HCT116 (cell line): ENCODE measurements around the gene SPNS1. TPM values are rescaled to one million over a fixed set of nuclear protein-coding genes. Genes with fewer than 3 reads are reported as not detected.

Experiments
- ATAC-seq: fragments of 200-7000 bp; cut with Tn5 transposase; 2 replicates; pipeline ENCODE4 v1.9.1; 2020; ENCODE audit warnings: mild to moderate bottlenecking, moderate library complexity
- BruUV-seq: library from RNA; stranded (reverse); fragments of 400-500 nt; replicated peaks from 2 replicates; lab custom pipeline; 2021; lab: Mats Ljungman, UMichigan
- CTCF ChIA-PET: fragments of 300-600 bp; sonication (Branson Sonifier 250); formaldehyde crosslinking; loops from one replicate; lab custom pipeline; 2021; ENCODE audit warnings: antibody characterized with exemption; lab: Charles Lee
- POLR2A ChIA-PET: fragments of 300-600, 350-600 bp; sonication (Branson Sonifier 250); formaldehyde crosslinking; loops from one replicate; lab custom pipeline; 2021; ENCODE audit warnings: antibody characterized with exemption; lab: Charles Lee
- RAD21 ChIA-PET, 2 experiments: fragments of 300-600 bp; sonication (Branson Sonifier 250); formaldehyde crosslinking; loops; one replicate each; lab custom pipeline; 2023; ENCODE audit warnings: low total read pairs in 2 of 2; ENCODE audit not compliant: uncharacterized antibody in 2 of 2, unreplicated experiment in 2 of 2, low non-redundant PET in 1 of 2; lab: Charles Lee
- DNase-seq: peaks from one replicate; pipeline ENCODE4 v3.0.0-alpha.2; 2010; ENCODE audit warnings: low read depth, low spot score
- H2AFZ ChIP-seq: fragments of 200-600 bp; shearing (Covaris generic), sonication (generic); 2 replicates; pipeline ENCODE4 v1.6.1; 2017; ENCODE audit warnings: low read depth, mixed run types, mixed read lengths, antibody characterized with exemption, low read length; ENCODE audit not compliant: poor library complexity, severe bottlenecking
- H3K27ac ChIP-seq: 2 replicates; pipeline ENCODE4 v1.5.1; 2012; ENCODE audit warnings: low read depth, low read length
- H3K27me3 ChIP-seq: fragments of 200-600 bp; sonication (generic); 2 replicates; pipeline ENCODE4 v1.6.1; 2016; ENCODE audit warnings: mixed run types, low read length, mixed read lengths; ENCODE audit not compliant: insufficient read depth
- H3K36me3 ChIP-seq, 2 experiments: fragments of 200-500 bp in 1 of 2; fragments of 200-600 bp in 1 of 2; sonication (Bioruptor generic) in 1 of 2; sonication (generic) in 1 of 2; 2 replicates each; pipeline versions ENCODE4 v1.5.1 to v1.6.1; 2014 to 2016; ENCODE audit warnings: low read length in 2 of 2, inconsistent platforms in 1 of 2, mixed read lengths in 1 of 2, mixed run types in 1 of 2; ENCODE audit not compliant: insufficient read depth in 2 of 2, control insufficient read depth in 1 of 2
- H3K4me1 ChIP-seq, 2 experiments: fragments of 200-600 bp in 1 of 2; sonication (generic) in 1 of 2; 2 replicates each; pipeline versions ENCODE4 v1.5.1 to v1.6.1; 2012 to 2017; ENCODE audit warnings: low read length in 2 of 2, inconsistent platforms in 1 of 2, mild to moderate bottlenecking in 1 of 2, mixed read lengths in 1 of 2, mixed run types in 1 of 2, moderate library complexity in 1 of 2; ENCODE audit not compliant: insufficient read depth in 2 of 2, control insufficient read depth in 1 of 2
- H3K4me2 ChIP-seq: fragments of 200-600 bp; sonication (generic); 2 replicates; pipeline ENCODE4 v1.6.1; 2017; ENCODE audit warnings: mixed run types, low read length, mixed read lengths
- H3K4me3 ChIP-seq, 2 experiments: fragments of 200-600 bp in 1 of 2; sonication (generic) in 1 of 2; replicated peaks in 1 of 2; 2 replicates each; pipeline ENCODE4 v1.5.1; 2011 to 2016; ENCODE audit warnings: low read length in 2 of 2, control low read depth in 1 of 2, low read depth in 1 of 2, mild to moderate bottlenecking in 1 of 2, mixed read lengths in 1 of 2, mixed run types in 1 of 2
- H3K79me2 ChIP-seq: fragments of 200-600 bp; sonication (generic); 2 replicates; pipeline ENCODE4 v1.6.1; 2017; ENCODE audit warnings: mild to moderate bottlenecking, mixed run types, low read length, moderate library complexity, mixed read lengths; ENCODE audit not compliant: insufficient read depth
- H3K9ac ChIP-seq: fragments of 200-600 bp; sonication (generic); 2 replicates; pipeline ENCODE4 v1.6.1; 2016; ENCODE audit warnings: low read length, mixed read lengths
- H3K9me2 ChIP-seq: fragments of 200-600 bp; sonication (generic), shearing (Covaris generic); 2 replicates; pipeline ENCODE4 v1.6.1; 2017; ENCODE audit warnings: mixed run types, mild to moderate bottlenecking, moderate library complexity; ENCODE audit not compliant: insufficient read depth
- H3K9me3 ChIP-seq, 2 experiments: fragments of 200-500 bp in 1 of 2; fragments of 200-600 bp in 1 of 2; sonication (Bioruptor generic) in 1 of 2; sonication (generic) in 1 of 2; 2 replicates each; pipeline ENCODE4 v1.6.1; 2014 to 2017; ENCODE audit warnings: low read length in 2 of 2, mixed read lengths in 2 of 2, inconsistent platforms in 1 of 2, low read depth in 1 of 2, mild to moderate bottlenecking in 1 of 2, mixed run types in 1 of 2, moderate library complexity in 1 of 2; ENCODE audit not compliant: control insufficient read depth in 1 of 2, insufficient read depth in 1 of 2
- H4K20me1 ChIP-seq: fragments of 200-600 bp; sonication (generic), shearing (Covaris generic); 2 replicates; pipeline ENCODE4 v1.6.1; 2017; ENCODE audit warnings: mixed run types, mild to moderate bottlenecking, moderate library complexity; ENCODE audit not compliant: insufficient read depth
- CBX3 ChIP-seq: IDR thresholded peaks from 2 replicates; pipeline ENCODE4 v1.6.1; 2012; ENCODE audit warnings: low read depth
- CTCF ChIP-seq, 3 experiments: fragments of 200-600 bp in 1 of 3; sonication (generic) in 1 of 3; IDR thresholded peaks in 2 of 3; conservative IDR thresholded peaks in 1 of 3; 2 replicates each; pipeline ENCODE4 v1.5.1; 2012 to 2017; ENCODE audit warnings: low read depth in 2 of 3, low read length in 2 of 3, antibody characterized with exemption in 1 of 3, borderline replicate concordance in 1 of 3, control low read depth in 1 of 3, mild to moderate bottlenecking in 1 of 3, mixed read lengths in 1 of 3, mixed run types in 1 of 3, moderate library complexity in 1 of 3; ENCODE audit not compliant: insufficient read depth in 1 of 3
- EGR1 ChIP-seq: IDR thresholded peaks from 2 replicates; pipeline ENCODE4 v1.6.1; 2012; ENCODE audit warnings: low read depth
- ELF1 ChIP-seq: IDR thresholded peaks from 2 replicates; pipeline ENCODE4 v1.6.1; 2012; ENCODE audit warnings: low read depth, borderline replicate concordance
- EZH2 ChIP-seq: fragments of 200-600 bp; sonication (generic); IDR thresholded peaks from 2 replicates; pipeline ENCODE4 v1.6.1; 2017; ENCODE audit warnings: antibody characterized with exemption, mixed run types
- EZH2phosphoT487 ChIP-seq: fragments of 200-600 bp; IDR thresholded peaks from 2 replicates; pipeline ENCODE4 v1.6.1; 2018; ENCODE audit warnings: antibody characterized with exemption, borderline replicate concordance
- POLR2A ChIP-seq: IDR thresholded peaks from 2 replicates; pipeline ENCODE4 v1.7.0; 2011; ENCODE audit warnings: borderline replicate concordance; ENCODE audit not compliant: insufficient read depth, insufficient read length; ENCODE audit errors: extremely low read depth
- POLR2AphosphoS5 ChIP-seq: IDR thresholded peaks from 2 replicates; pipeline ENCODE4 v1.6.1; 2011; ENCODE audit warnings: mild to moderate bottlenecking, low read depth, low read length, moderate library complexity
- RAD21 ChIP-seq: IDR thresholded peaks from 2 replicates; pipeline ENCODE4 v1.6.1; 2012; ENCODE audit warnings: low read depth, mild to moderate bottlenecking
- SP1 ChIP-seq: IDR thresholded peaks from 2 replicates; pipeline ENCODE4 v1.6.1; 2012; ENCODE audit warnings: low read depth
- SRF ChIP-seq: IDR thresholded peaks from 2 replicates; pipeline ENCODE4 v1.6.1; 2012; ENCODE audit warnings: low read depth
- YY1 ChIP-seq: IDR thresholded peaks from 2 replicates; pipeline ENCODE4 v1.6.1; 2011; ENCODE audit warnings: low read length, low read depth, moderate library complexity, mild to moderate bottlenecking; ENCODE audit not compliant: insufficient replicate concordance; ENCODE audit errors: extremely low read depth
- ZBTB33 ChIP-seq: IDR thresholded peaks from 2 replicates; pipeline ENCODE4 v1.6.1; 2011; ENCODE audit warnings: mild to moderate bottlenecking, low read length, moderate library complexity; ENCODE audit not compliant: insufficient replicate concordance; ENCODE audit errors: extremely low read depth
- ZNF274 ChIP-seq: fragments of 200-500 bp; sonication (Bioruptor generic); IDR thresholded peaks from 2 replicates; pipeline ENCODE4 v1.6.1; 2014; ENCODE audit warnings: mild to moderate bottlenecking, low read depth, low read length, inconsistent platforms
- intact Hi-C: fragments of 100-400 bp; cut with micrococcal nuclease; formaldehyde crosslinking; loops from 2 replicates; pipeline ENCODE4 v1.10.0; 2022
- total RNA-seq: library from RNA; stranded (reverse); gene quantifications from one replicate; pipeline ENCODE4 v1.2.1, GENCODE V29; 2021; ENCODE audit not compliant: unreplicated experiment

SPNS1 gene
- total RNA-seq, 1 experiment from 2014 or later: 32.3 TPM

- Histone ChIP-seq H3K9ac (no peak overlapping the region), H3K27ac (no peak overlapping the region), H4K20me1 (no peaks in the 10 kb centered on the region), H3K27me3 (no peaks in the 10 kb centered on the region), H3K4me2 (no peak overlapping the region), H3K9me2 (no peaks in the 10 kb centered on the region), H3K9me3 (no peaks in the 10 kb centered on the region), H3K4me1 (no peaks in the 10 kb centered on the region), H3K36me3 (no peaks in the 10 kb centered on the region), H2AFZ (no peak overlapping the region), H3K79me2 (no peaks in the 10 kb centered on the region), H3K4me3 (no peak overlapping the region)
- ChIA-PET RAD21 (no interaction called here), CTCF (no interaction called here), POLR2A (no interaction called here)
- TF ChIP-seq CTCF (IDR thresholded peaks at IDR 0.05 in 2 of 3, conservative IDR thresholded peaks at IDR 0.05 in 1 of 3; ENCODE audit: borderline replicate concordance in 1 of 3, insufficient read depth in 1 of 3, low read depth in 2 of 3, low read length in 2 of 3) (no peak), EZH2 (no peak), POLR2A (no peak)
- BruUV-seq: no TSS peak
- no peak for DNase-seq
- intact Hi-C loops: no loop called here
- no peak for ATAC-seq
Observed at GRCh38 chr16:28990375-28991040, 15.9 kb downstream of the SPNS1 start.

GRCh38 chr16:28991687-28992086, 17.1 kb downstream of the SPNS1 start:
- Histone ChIP-seq H3K4me2 (no peak overlapping the region), H3K9me2 (no peaks in the 10 kb centered on the region), H3K27ac (no peak overlapping the region), H3K9me3 (no peaks in the 10 kb centered on the region), H3K4me1 (no peaks in the 10 kb centered on the region), H3K4me3 (no peak overlapping the region), H2AFZ (no peak overlapping the region), H4K20me1 (no peaks in the 10 kb centered on the region), H3K79me2 (no peaks in the 10 kb centered on the region), H3K36me3 (no peaks in the 10 kb centered on the region), H3K9ac (no peak overlapping the region), H3K27me3 (no peaks in the 10 kb centered on the region)
- ChIA-PET CTCF (no interaction called here), POLR2A (no interaction called here), RAD21 (no interaction called here)
- BruUV-seq: no TSS peak
- ATAC-seq (peak; percentile 34; the same call in 1 of the 2 replicates), DNase-seq (no peak)
- TF ChIP-seq ELF1 (no peak), EZH2 (no peak), EGR1 (no peak), POLR2AphosphoS5 (no peak), CBX3 (no peak), YY1 (no peak), EZH2phosphoT487 (no peak), ZNF274 (no peak), SRF (no peak), RAD21 (no peak), SP1 (no peak), ZBTB33 (no peak)
- intact Hi-C loops: no loop called here
